ENCODE data around the gene DPPA2. TPM values are rescaled to one million over a fixed set of nuclear protein-coding genes. Genes with fewer than 3 reads are reported as not detected.

The DPPA2 gene
- total RNA-seq, 1 experiment from 2014 or later = 15.0 TPM

- no peak for TF ChIP-seq PRDM15 (CRISPR knock-in tag; IDR thresholded peaks at IDR 0.05)
These were observed 34.9 kb upstream of the DPPA2 start (continued) for GRCh38 chr3:109351231-109351630.

GRCh38 chr3:109346770-109347295 lies 30.5 kb upstream of the DPPA2 start:
- CTCF ChIA-PET = interaction anchor here (0.6 to 2.2 kb wide), 6 partner anchors 8 to 483 kb away, joined by 3 to 5 read pairs (median 4); no protein-coding TSS in a partner anchor
- TF ChIP-seq OVOL2 (CRISPR knock-in tag; IDR thresholded peaks at IDR 0.05; ENCODE audit: borderline replicate concordance) (no peak), FOXP1 (CRISPR knock-in tag; IDR thresholded peaks at IDR 0.05; ENCODE audit: borderline replicate concordance) (no peak), ZNF425 (CRISPR knock-in tag; conservative IDR thresholded peaks at IDR 0.05) (no peak), ATF1 (CRISPR knock-in tag; IDR thresholded peaks at IDR 0.05) (no peak), AR (CRISPR knock-in tag; IDR thresholded peaks at IDR 0.05) (no peak), ZNF219 (CRISPR knock-in tag; IDR thresholded peaks at IDR 0.05; ENCODE audit: borderline replicate concordance) (no peak), FOXP4 (CRISPR knock-in tag; IDR thresholded peaks at IDR 0.05) (no peak), ZNF532 (CRISPR knock-in tag; IDR thresholded peaks at IDR 0.05; ENCODE audit: borderline replicate concordance) (no peak), CREM (CRISPR knock-in tag; IDR thresholded peaks at IDR 0.05) (no peak), ZNF281 (CRISPR knock-in tag; IDR thresholded peaks at IDR 0.05) (no peak), ZNF416 (CRISPR knock-in tag; IDR thresholded peaks at IDR 0.05) (no peak), ATF3 (CRISPR knock-in tag; conservative IDR thresholded peaks at IDR 0.05) (no peak)

More at GRCh38 chr3:109346770-109347295, 30.5 kb upstream of the DPPA2 start:
- DNase-seq (ENCODE audit: low spot score) (no peak), ATAC-seq (no peak)
- peak overlapping the region; percentile 68 for H3K27ac Mint-ChIP-seq
- no peak overlapping the region for H3K4me3 Mint-ChIP-seq
- POLR2A ChIA-PET = interaction anchor here (0.6 kb wide), 1 partner anchor 22 kb away, joined by 4 read pairs; no protein-coding TSS in a partner anchor
- H3K9me3 Mint-ChIP-seq = no peaks in the 10 kb centered on the region
- peaks cover 49% of the 10 kb centered on the region for H3K4me1 Mint-ChIP-seq
- H3K36me3 Mint-ChIP-seq = peaks cover 66% of the 10 kb centered on the region
- H3K27me3 Mint-ChIP-seq (ENCODE audit: low read depth) = no peaks in the 10 kb centered on the region
